ENCODE measurements around the gene ANKS3. TPM values are rescaled to one million over a fixed set of nuclear protein-coding genes. Genes with fewer than 3 reads are reported as not detected.

ANKS3 gene
- total and polyA plus RNA-seq, 2 experiments from 2014 or later: 22.5 to 24.9 TPM

DNA sequence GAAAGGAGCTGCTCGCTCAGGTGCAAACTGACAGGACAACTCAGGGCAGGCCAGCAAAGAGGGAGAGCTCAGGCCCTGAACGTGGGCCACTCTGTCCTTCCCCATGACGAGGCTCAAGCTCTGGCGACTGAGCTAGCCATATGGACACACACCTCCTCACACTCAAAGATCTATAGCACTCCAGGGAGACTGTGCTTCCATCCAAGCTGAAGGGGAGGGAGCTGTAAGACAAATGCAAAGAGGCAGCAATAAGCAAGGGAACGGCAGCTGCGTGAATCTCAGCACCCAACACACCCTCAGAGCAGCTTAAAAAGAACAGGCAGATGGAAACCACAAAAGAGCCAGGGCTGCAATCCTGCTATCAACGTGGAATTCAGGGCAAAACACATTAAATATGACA is 27.2 kb downstream of the ANKS3 start (continued):
- TF ChIP-seq EZH2phosphoT487 (IDR thresholded peaks at IDR 0.05; ENCODE audit: unreplicated experiment): no peak
- TF ChIP-seq ZNF114 (CRISPR knock-in tag; IDR thresholded peaks at IDR 0.05): no peak
- TF ChIP-seq, protein P1, sequence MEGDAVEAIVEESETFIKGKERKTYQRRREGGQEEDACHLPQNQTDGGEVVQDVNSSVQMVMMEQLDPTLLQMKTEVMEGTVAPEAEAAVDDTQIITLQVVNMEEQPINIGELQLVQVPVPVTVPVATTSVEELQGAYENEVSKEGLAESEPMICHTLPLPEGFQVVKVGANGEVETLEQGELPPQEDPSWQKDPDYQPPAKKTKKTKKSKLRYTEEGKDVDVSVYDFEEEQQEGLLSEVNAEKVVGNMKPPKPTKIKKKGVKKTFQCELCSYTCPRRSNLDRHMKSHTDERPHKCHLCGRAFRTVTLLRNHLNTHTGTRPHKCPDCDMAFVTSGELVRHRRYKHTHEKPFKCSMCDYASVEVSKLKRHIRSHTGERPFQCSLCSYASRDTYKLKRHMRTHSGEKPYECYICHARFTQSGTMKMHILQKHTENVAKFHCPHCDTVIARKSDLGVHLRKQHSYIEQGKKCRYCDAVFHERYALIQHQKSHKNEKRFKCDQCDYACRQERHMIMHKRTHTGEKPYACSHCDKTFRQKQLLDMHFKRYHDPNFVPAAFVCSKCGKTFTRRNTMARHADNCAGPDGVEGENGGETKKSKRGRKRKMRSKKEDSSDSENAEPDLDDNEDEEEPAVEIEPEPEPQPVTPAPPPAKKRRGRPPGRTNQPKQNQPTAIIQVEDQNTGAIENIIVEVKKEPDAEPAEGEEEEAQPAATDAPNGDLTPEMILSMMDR (conservative IDR thresholded peaks at IDR 0.05; ENCODE audit: low read depth in 2 of 2): no peak
- no peak for TF ChIP-seq NANOG (IDR thresholded peaks at IDR 0.05; ENCODE audit: borderline replicate concordance)
- TF ChIP-seq POLR2AphosphoS5 (IDR thresholded peaks at IDR 0.05; ENCODE audit: low read depth): no peak
- TF ChIP-seq ZNF331 (CRISPR knock-in tag; IDR thresholded peaks at IDR 0.05; ENCODE audit: low read depth): no peak
- TF ChIP-seq STAT1 (IDR thresholded peaks at IDR 0.05; ENCODE audit: unreplicated experiment): no peak

DNA sequence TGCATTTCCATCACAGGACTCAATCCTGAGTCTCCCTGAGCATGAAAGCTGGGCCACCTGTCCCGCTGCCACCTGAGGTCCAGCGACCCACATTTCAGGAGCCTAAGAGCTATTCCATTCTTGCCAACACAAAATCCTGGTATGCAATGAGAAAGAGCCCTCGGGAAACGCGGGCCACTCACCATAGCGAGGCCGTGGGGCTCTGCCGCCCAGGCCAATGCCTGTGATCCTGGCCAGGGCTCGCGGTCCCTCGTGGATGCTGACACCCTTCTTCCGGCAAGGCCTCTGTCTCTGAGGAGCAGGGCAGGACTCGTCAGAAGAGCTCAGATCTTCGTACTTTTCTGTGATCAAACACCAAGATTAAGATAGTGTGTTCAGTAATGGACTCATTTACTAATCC is 29.2 kb downstream of the ANKS3 start:
- H3K4me2 ChIP-seq: no peak overlapping the region
- peaks cover 5% of the 10 kb centered on the region for H3K36me3 ChIP-seq (ENCODE audit: insufficient read depth)
- no peak overlapping the region for H3K4me3 ChIP-seq
- no peak overlapping the region for H2AFZ ChIP-seq
- Mint-ChIP-seq H3K9me3 (no peaks in the 10 kb centered on the region; the same call in 2 of the 3 replicates), H3K36me3 (ENCODE audit: low read depth) (peaks cover 51% of the 10 kb centered on the region), H3K4me3 (no peak overlapping the region), H3K27me3 (ENCODE audit: insufficient read depth, low read depth, poor library complexity) (peaks cover 6% of the 10 kb centered on the region), H3K4me1 (no peaks in the 10 kb centered on the region), H3K27ac (peak overlapping the region; percentile 48; the same call in 1 of the 2 replicates)
- H3K9me2 ChIP-seq (ENCODE audit: insufficient read depth): no peaks in the 10 kb centered on the region
- peaks cover 7% of the 10 kb centered on the region; the same call in 1 of the 2 replicates for H3K79me2 ChIP-seq (replicated peaks; ENCODE audit: insufficient read depth)
- no peaks in the 10 kb centered on the region for H3K27me3 ChIP-seq (ENCODE audit: insufficient read depth)
- H3K4me1 ChIP-seq (ENCODE audit: insufficient read depth): no peaks in the 10 kb centered on the region
- ATAC-seq (no peak), DNase-seq (ENCODE audit: low spot score) (no peak)
- H3K27ac ChIP-seq (ENCODE audit: low read depth): no peak overlapping the region
- no peaks in the 10 kb centered on the region; the same call in 1 of the 2 replicates for H3F3A ChIP-seq (replicated peaks; ENCODE audit: low read depth)
- H4K20me1 ChIP-seq (replicated peaks; ENCODE audit: insufficient read depth): peaks cover 9% of the 10 kb centered on the region
- TF ChIP-seq, protein P1 (conservative IDR thresholded peaks at IDR 0.05; ENCODE audit: low read depth in 2 of 2): no peak
- TF ChIP-seq POLR2AphosphoS5 (IDR thresholded peaks at IDR 0.05; ENCODE audit: low read depth) (no peak), STAT1 (IDR thresholded peaks at IDR 0.05; ENCODE audit: unreplicated experiment) (no peak), ZNF114 (CRISPR knock-in tag; IDR thresholded peaks at IDR 0.05) (no peak), NANOG (IDR thresholded peaks at IDR 0.05; ENCODE audit: borderline replicate concordance) (no peak), JUNB (IDR thresholded peaks at IDR 0.05; ENCODE audit: unreplicated experiment) (no peak), EZH2phosphoT487 (IDR thresholded peaks at IDR 0.05; ENCODE audit: unreplicated experiment) (no peak), EZH2 (IDR thresholded peaks at IDR 0.05; ENCODE audit: low read depth, unreplicated experiment) (no peak)
- TF ChIP-seq, protein P2, sequence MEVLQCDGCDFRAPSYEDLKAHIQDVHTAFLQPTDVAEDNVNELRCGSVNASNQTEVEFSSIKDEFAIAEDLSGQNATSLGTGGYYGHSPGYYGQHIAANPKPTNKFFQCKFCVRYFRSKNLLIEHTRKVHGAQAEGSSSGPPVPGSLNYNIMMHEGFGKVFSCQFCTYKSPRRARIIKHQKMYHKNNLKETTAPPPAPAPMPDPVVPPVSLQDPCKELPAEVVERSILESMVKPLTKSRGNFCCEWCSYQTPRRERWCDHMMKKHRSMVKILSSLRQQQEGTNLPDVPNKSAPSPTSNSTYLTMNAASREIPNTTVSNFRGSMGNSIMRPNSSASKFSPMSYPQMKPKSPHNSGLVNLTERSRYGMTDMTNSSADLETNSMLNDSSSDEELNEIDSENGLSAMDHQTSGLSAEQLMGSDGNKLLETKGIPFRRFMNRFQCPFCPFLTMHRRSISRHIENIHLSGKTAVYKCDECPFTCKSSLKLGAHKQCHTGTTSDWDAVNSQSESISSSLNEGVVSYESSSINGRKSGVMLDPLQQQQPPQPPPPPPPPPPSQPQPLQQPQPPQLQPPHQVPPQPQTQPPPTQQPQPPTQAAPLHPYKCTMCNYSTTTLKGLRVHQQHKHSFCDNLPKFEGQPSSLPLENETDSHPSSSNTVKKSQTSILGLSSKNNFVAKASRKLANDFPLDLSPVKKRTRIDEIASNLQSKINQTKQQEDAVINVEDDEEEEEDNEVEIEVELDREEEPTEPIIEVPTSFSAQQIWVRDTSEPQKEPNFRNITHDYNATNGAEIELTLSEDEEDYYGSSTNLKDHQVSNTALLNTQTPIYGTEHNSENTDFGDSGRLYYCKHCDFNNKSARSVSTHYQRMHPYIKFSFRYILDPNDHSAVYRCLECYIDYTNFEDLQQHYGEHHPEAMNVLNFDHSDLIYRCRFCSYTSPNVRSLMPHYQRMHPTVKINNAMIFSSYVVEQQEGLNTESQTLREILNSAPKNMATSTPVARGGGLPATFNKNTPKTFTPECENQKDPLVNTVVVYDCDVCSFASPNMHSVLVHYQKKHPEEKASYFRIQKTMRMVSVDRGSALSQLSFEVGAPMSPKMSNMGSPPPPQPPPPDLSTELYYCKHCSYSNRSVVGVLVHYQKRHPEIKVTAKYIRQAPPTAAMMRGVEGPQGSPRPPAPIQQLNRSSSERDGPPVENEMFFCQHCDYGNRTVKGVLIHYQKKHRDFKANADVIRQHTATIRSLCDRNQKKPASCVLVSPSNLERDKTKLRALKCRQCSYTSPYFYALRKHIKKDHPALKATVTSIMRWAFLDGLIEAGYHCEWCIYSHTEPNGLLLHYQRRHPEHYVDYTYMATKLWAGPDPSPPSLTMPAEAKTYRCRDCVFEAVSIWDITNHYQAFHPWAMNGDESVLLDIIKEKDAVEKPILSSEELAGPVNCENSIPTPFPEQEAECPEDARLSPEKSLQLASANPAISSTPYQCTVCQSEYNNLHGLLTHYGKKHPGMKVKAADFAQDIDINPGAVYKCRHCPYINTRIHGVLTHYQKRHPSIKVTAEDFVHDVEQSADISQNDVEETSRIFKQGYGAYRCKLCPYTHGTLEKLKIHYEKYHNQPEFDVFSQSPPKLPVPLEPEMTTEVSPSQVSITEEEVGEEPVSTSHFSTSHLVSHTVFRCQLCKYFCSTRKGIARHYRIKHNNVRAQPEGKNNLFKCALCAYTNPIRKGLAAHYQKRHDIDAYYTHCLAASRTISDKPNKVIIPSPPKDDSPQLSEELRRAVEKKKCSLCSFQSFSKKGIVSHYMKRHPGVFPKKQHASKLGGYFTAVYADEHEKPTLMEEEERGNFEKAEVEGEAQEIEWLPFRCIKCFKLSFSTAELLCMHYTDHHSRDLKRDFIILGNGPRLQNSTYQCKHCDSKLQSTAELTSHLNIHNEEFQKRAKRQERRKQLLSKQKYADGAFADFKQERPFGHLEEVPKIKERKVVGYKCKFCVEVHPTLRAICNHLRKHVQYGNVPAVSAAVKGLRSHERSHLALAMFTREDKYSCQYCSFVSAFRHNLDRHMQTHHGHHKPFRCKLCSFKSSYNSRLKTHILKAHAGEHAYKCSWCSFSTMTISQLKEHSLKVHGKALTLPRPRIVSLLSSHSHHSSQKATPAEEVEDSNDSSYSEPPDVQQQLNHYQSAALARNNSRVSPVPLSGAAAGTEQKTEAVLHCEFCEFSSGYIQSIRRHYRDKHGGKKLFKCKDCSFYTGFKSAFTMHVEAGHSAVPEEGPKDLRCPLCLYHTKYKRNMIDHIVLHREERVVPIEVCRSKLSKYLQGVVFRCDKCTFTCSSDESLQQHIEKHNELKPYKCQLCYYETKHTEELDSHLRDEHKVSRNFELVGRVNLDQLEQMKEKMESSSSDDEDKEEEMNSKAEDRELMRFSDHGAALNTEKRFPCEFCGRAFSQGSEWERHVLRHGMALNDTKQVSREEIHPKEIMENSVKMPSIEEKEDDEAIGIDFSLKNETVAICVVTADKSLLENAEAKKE (CRISPR knock-in tag; IDR thresholded peaks at IDR 0.05): no peak
- TF ChIP-seq, protein P3, sequence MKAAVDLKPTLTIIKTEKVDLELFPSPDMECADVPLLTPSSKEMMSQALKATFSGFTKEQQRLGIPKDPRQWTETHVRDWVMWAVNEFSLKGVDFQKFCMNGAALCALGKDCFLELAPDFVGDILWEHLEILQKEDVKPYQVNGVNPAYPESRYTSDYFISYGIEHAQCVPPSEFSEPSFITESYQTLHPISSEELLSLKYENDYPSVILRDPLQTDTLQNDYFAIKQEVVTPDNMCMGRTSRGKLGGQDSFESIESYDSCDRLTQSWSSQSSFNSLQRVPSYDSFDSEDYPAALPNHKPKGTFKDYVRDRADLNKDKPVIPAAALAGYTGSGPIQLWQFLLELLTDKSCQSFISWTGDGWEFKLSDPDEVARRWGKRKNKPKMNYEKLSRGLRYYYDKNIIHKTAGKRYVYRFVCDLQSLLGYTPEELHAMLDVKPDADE (IDR thresholded peaks at IDR 0.05): no peak
